CD14-positive monocyte (primary cell): ENCODE measurements around the gene ZNF821. TPM values are rescaled to one million over a fixed set of nuclear protein-coding genes. Genes with fewer than 3 reads are reported as not detected.
"Not testable (repeated sequence)": the region's sequence is repeated elsewhere in the genome, so short reads cannot be mapped to it uniquely, and the experiment has no call there.

ENCODE experiments used
- DNase-seq, 3 donors: peaks; one replicate each; pipeline ENCODE4 v3.0.0-alpha.2; 2011 to 2022
- H2AFZ ChIP-seq: 2 replicates; pipeline ENCODE4 v1.6.0; 2012; ENCODE audit warnings: mild to moderate bottlenecking, low read depth, low read length, inconsistent platforms; ENCODE audit not compliant: insufficient read depth, poor library complexity, severe bottlenecking
- H3K27ac ChIP-seq, 2 donors: 1 replicate in 1 of 2; 2 replicates in 1 of 2; pipeline ENCODE4 v1.5.1; 2012 to 2013; ENCODE audit warnings: low read length in 2 of 2, control low read depth in 1 of 2, inconsistent platforms in 1 of 2, low read depth in 1 of 2, mild to moderate bottlenecking in 1 of 2
- H3K27me3 ChIP-seq, 2 donors: one replicate each; pipeline versions ENCODE4 v1.6.0 to v1.6.1; 2011 to 2013; ENCODE audit warnings: low read length in 2 of 2; ENCODE audit not compliant: control insufficient read depth in 2 of 2, insufficient read depth in 2 of 2
- H3K36me3 ChIP-seq, 2 donors: replicated peaks in 1 of 2; 1 replicate in 1 of 2; 2 replicates in 1 of 2; pipeline versions ENCODE4 v1.5.1 to v1.6.1; 2012 to 2013; ENCODE audit warnings: low read length in 2 of 2, control low read depth in 1 of 2, inconsistent platforms in 1 of 2, mild to moderate bottlenecking in 1 of 2; ENCODE audit not compliant: insufficient read depth in 2 of 2, control insufficient read depth in 1 of 2
- H3K4me1 ChIP-seq, 2 donors: 1 replicate in 1 of 2; 2 replicates in 1 of 2; pipeline versions ENCODE4 v1.5.1 to v1.6.1; 2012 to 2013; ENCODE audit warnings: low read length in 2 of 2, control low read depth in 1 of 2, inconsistent platforms in 1 of 2, mild to moderate bottlenecking in 1 of 2, moderate library complexity in 1 of 2; ENCODE audit not compliant: insufficient read depth in 2 of 2, control insufficient read depth in 1 of 2
- H3K4me2 ChIP-seq: replicated peaks from 2 replicates; pipeline ENCODE3; 2012; ENCODE audit warnings: low read length, moderate library complexity, mild to moderate bottlenecking; ENCODE audit not compliant: poor library complexity, severe bottlenecking; ENCODE audit errors: extremely low read depth
- H3K4me3 ChIP-seq, 3 experiments: fragments of 200-600 bp in 1 of 3; sonication (generic) in 1 of 3; replicated peaks in 1 of 3; 1 replicate in 2 of 3; 2 replicates in 1 of 3; pipeline ENCODE4 v1.5.1; 2011 to 2013; ENCODE audit warnings: low read length in 3 of 3, mild to moderate bottlenecking in 3 of 3, control low read depth in 2 of 3, low read depth in 2 of 3, inconsistent platforms in 1 of 3, moderate library complexity in 1 of 3
- H3K79me2 ChIP-seq: 2 replicates; pipeline ENCODE4 v1.6.0; 2012; ENCODE audit warnings: mild to moderate bottlenecking, control low read depth, inconsistent platforms, low read length, moderate library complexity; ENCODE audit not compliant: insufficient read depth
- H3K9ac ChIP-seq: 2 replicates; pipeline ENCODE4 v1.6.0; 2017; ENCODE audit warnings: low read length, mild to moderate bottlenecking; ENCODE audit not compliant: insufficient read depth, poor library complexity, severe bottlenecking
- H3K9me3 ChIP-seq, 2 donors: replicated peaks in 1 of 2; 1 replicate in 1 of 2; 2 replicates in 1 of 2; pipeline versions ENCODE4 v1.5.1 to v1.6.1; 2012 to 2013; ENCODE audit warnings: low read length in 2 of 2, control low read depth in 1 of 2; ENCODE audit not compliant: control insufficient read depth in 1 of 2, insufficient read depth in 1 of 2
- H4K20me1 ChIP-seq: 2 replicates; pipeline ENCODE4 v1.6.0; 2012; ENCODE audit warnings: mild to moderate bottlenecking, low read length, control low read depth, moderate library complexity; ENCODE audit not compliant: insufficient read depth
- H3K27ac Mint-ChIP-seq, 7 donors: one replicate each; pipeline ENCODE4 v1.8.0; 2020; ENCODE audit warnings: mild to moderate bottlenecking in 7 of 7, mixed read lengths in 7 of 7, moderate library complexity in 6 of 7, inconsistent platforms in 2 of 7
- H3K27me3 Mint-ChIP-seq, 3 donors: one replicate each; pipeline ENCODE4 v1.8.0; 2021 to 2022; ENCODE audit warnings: low read depth in 3 of 3, mild to moderate bottlenecking in 3 of 3, mixed read lengths in 3 of 3, moderate library complexity in 3 of 3, inconsistent platforms in 1 of 3
- H3K36me3 Mint-ChIP-seq, 2 donors: one replicate each; pipeline ENCODE4 v1.8.0; 2020; ENCODE audit warnings: mixed read lengths in 2 of 2, inconsistent platforms in 1 of 2, mild to moderate bottlenecking in 1 of 2
- H3K4me1 Mint-ChIP-seq: one replicate; pipeline ENCODE4 v1.8.0; 2020; ENCODE audit warnings: mild to moderate bottlenecking, mixed read lengths
- H3K4me3 Mint-ChIP-seq, 2 donors: one replicate each; pipeline ENCODE4 v1.8.0; 2020; ENCODE audit warnings: mild to moderate bottlenecking in 2 of 2, mixed read lengths in 2 of 2, moderate library complexity in 1 of 2
- H3K9me3 Mint-ChIP-seq, 7 donors: one replicate each; pipeline ENCODE4 v1.8.0; 2020 to 2022; ENCODE audit warnings: mixed read lengths in 7 of 7, mild to moderate bottlenecking in 6 of 7, moderate library complexity in 6 of 7, inconsistent platforms in 2 of 7
- CTCF ChIP-seq: fragments of 200-600 bp; IDR thresholded peaks from one replicate; pipeline ENCODE4 v1.8.0; 2022; ENCODE audit warnings: antibody characterized with exemption, mild to moderate bottlenecking
- WGBS: methylation state at CpG from one replicate; pipeline ENCODE4 v1.1.5; 2013; ENCODE audit warnings: missing lambda C conversion rate; ENCODE audit not compliant: insufficient coverage; 5-methylcytosine and 5-hydroxymethylcytosine counted together
- intact Hi-C, 2 donors: fragments of 100-400 bp; cut with micrococcal nuclease; formaldehyde crosslinking; loops; one replicate each; pipeline versions ENCODE4 v1.15.0 to v1.15.1; 2023
- polyA plus RNA-seq, 3 donors: library from polyadenylated mRNA; depleted of rRNA in 1 of 3; unstranded in 2 of 3; stranded (reverse) in 1 of 3; fragments of 300-500 nt in 2 of 3; fragments of >200 nt in 1 of 3; fragmentation: Illumina TruSeq in 2 of 3; gene quantifications; 1 replicate in 2 of 3; 2 replicates in 1 of 3; pipeline ENCODE4 v1.2.3, GENCODE V29; 2012 to 2021

ZNF821 gene
- polyA plus RNA-seq, 3 donors: 3.1 to 5.4 (median 4.9) TPM

- H3K79me2 ChIP-seq: no peaks in the 10 kb centered on the region
- no peak overlapping the region for H3K9ac ChIP-seq
- H4K20me1 ChIP-seq: no peaks in the 10 kb centered on the region
- intact Hi-C loops: no loop called here
- H3K4me1 Mint-ChIP-seq: peaks cover 2% of the 10 kb centered on the region
- H2AFZ ChIP-seq: no peak overlapping the region
- H3K27me3 Mint-ChIP-seq: peaks cover 0 to 2% (median 0%) of the 10 kb centered on the region in 3 donors
- peaks cover 0 to 6% (median 0%) of the 10 kb centered on the region in 7 donors for H3K9me3 Mint-ChIP-seq
- no peak overlapping the region for H3K4me3 ChIP-seq
- no peak overlapping the region for H3K4me2 ChIP-seq
- no peak for DNase-seq
- peaks cover 9 to 11% of the 10 kb centered on the region in 2 donors for H3K36me3 Mint-ChIP-seq
- no CpG with 5 or more reads among the region's 2 CpGs for WGBS
- TF ChIP-seq CTCF: no peak
- H3K36me3 ChIP-seq: peaks cover 2 to 11% of the 10 kb centered on the region in 2 donors
- no peak overlapping the region for H3K27ac Mint-ChIP-seq
- no peaks in the 10 kb centered on the region for H3K4me1 ChIP-seq
- H3K27ac ChIP-seq: no peak overlapping the region
- H3K9me3 ChIP-seq: no peaks in the 10 kb centered on the region
- no peaks in the 10 kb centered on the region for H3K27me3 ChIP-seq
- no peak overlapping the region for H3K4me3 Mint-ChIP-seq
These were observed 53.6 kb downstream of the ZNF821 start for GRCh38 chr16:71830359-71830758.

GRCh38 chr16:71826533-71827017, 57.4 kb downstream of the ZNF821 start:
- intact Hi-C loops: no loop called here
- DNase-seq: no peak
- H3K4me3 ChIP-seq: no peak overlapping the region
- no peak overlapping the region for H3K27ac ChIP-seq
- H3K4me2 ChIP-seq: no peak overlapping the region
- 81% methylated on average over 5 of the region's 5 CpGs for WGBS
- H3K36me3 ChIP-seq: peaks cover 2 to 20% of the 10 kb centered on the region in 2 donors
- no peaks in the 10 kb centered on the region for H3K27me3 ChIP-seq
- no peaks in the 10 kb centered on the region for H4K20me1 ChIP-seq
- no peaks in the 10 kb centered on the region for H3K9me3 ChIP-seq
- no peak for TF ChIP-seq CTCF
- no peak overlapping the region for H3K4me3 Mint-ChIP-seq
- H3K79me2 ChIP-seq: no peaks in the 10 kb centered on the region
- H3K9ac ChIP-seq: no peak overlapping the region
- H3K9me3 Mint-ChIP-seq: peaks cover 0 to 4% (median 0%) of the 10 kb centered on the region in 7 donors
- H3K27ac Mint-ChIP-seq: no peak overlapping the region
- H3K36me3 Mint-ChIP-seq: peaks cover 21 to 38% of the 10 kb centered on the region in 2 donors
- H3K27me3 Mint-ChIP-seq: no peaks in the 10 kb centered on the region
- no peaks in the 10 kb centered on the region for H3K4me1 Mint-ChIP-seq
- no peak overlapping the region for H2AFZ ChIP-seq
- no peaks in the 10 kb centered on the region for H3K4me1 ChIP-seq

GRCh38 chr16:71817155-71817500, 66.9 kb downstream of the ZNF821 start:
- H3K27ac ChIP-seq, intact Hi-C loops, H3K27me3 ChIP-seq, H3K4me2 ChIP-seq, H3K4me1 ChIP-seq, H3K4me3 Mint-ChIP-seq, H3K9me3 Mint-ChIP-seq, H2AFZ ChIP-seq, H3K36me3 ChIP-seq, H3K9ac ChIP-seq, H3K27ac Mint-ChIP-seq, H3K4me3 ChIP-seq, H3K27me3 Mint-ChIP-seq, H4K20me1 ChIP-seq, H3K4me1 Mint-ChIP-seq, DNase-seq, H3K79me2 ChIP-seq, H3K9me3 ChIP-seq: not testable (repeated sequence)
- WGBS: 98% methylated on average over 8 of the region's 10 CpGs
- peaks cover 2 to 23% of the 10 kb centered on the region in 2 donors for H3K36me3 Mint-ChIP-seq
